ENCODE results near the gene PORCN. TPM values are rescaled to one million over a fixed set of nuclear protein-coding genes. Genes with fewer than 3 reads are reported as not detected.

The PORCN gene
- total RNA-seq (2016; rRNA removed; fragmentation: Illumina TruSeq; extraction: Trizol) (2.6 and 3.9 TPM in 2 replicates), polyA plus RNA-seq (2011; rRNA removed) (5.8 and 6.0 TPM in 2 replicates), polyA minus RNA-seq (2011; rRNA and poly(A)+ RNA removed; ENCODE audit: low replicate concordance) (16.7 and 23.7 TPM in 2 replicates), Bru-seq, nascent RNA (percentile 27 among the genes with signal in this experiment), BruChase-seq, experiment 1, labeled RNA remaining after a 6-hour chase (percentile 36 among the genes with signal in this experiment), BruChase-seq, experiment 2, labeled RNA remaining after a 2-hour chase (percentile 30 among the genes with signal in this experiment)
- 2.7 and 3.7 TPM in 2 replicates for total RNA-seq (2016; cell fraction: cytosol; rRNA removed; fragmentation: Illumina TruSeq; extraction: Trizol; ENCODE audit: low read depth)
- 1.7 and 3.0 TPM in 2 replicates for total RNA-seq (2016; cell fraction: insoluble cytoplasmic fraction; rRNA removed; fragmentation: Illumina TruSeq; extraction: Trizol)
- total RNA-seq (2016; cell fraction: membrane; rRNA removed; fragmentation: Illumina TruSeq; extraction: Trizol), result 4.4 and 5.2 TPM in 2 replicates
- 1.9 and 2.5 TPM in 2 replicates for total RNA-seq (2016; cell fraction: nucleus; rRNA removed; fragmentation: Illumina TruSeq; extraction: Trizol)
- polyA plus RNA-seq (2011; cell fraction: cytosol; rRNA removed), result 4.1 and 6.5 TPM in 2 replicates
- 19.8 and 20.1 TPM in 2 replicates for polyA plus RNA-seq (2011; cell fraction: nucleus; rRNA removed)
- 2.3 and 3.6 TPM in 2 replicates for polyA plus RNA-seq (2012)
- 3.8 and 3.9 TPM in 2 replicates for polyA plus RNA-seq (2016; cell fraction: cytosol; fragmentation: Illumina TruSeq; extraction: Trizol; ENCODE audit: low read depth)
- 2.5 and 3.3 TPM in 2 replicates for polyA plus RNA-seq (2016; cell fraction: insoluble cytoplasmic fraction; fragmentation: Illumina TruSeq; extraction: Trizol; ENCODE audit: low read depth)
- polyA plus RNA-seq (2016; cell fraction: membrane; fragmentation: Illumina TruSeq; extraction: Trizol; ENCODE audit: low read depth), result 4.6 and 5.1 TPM in 2 replicates
- 5.0 and 5.7 TPM in 2 replicates for polyA plus RNA-seq (2016; cell fraction: nucleus; fragmentation: Illumina TruSeq; extraction: Trizol; ENCODE audit: insufficient read depth, low read depth)
- polyA minus RNA-seq (2011; cell fraction: cytosol; rRNA and poly(A)+ RNA removed), result 1.7 and 2.0 TPM in 2 replicates
- 4.2 and 5.1 TPM in 2 replicates for polyA minus RNA-seq (2011; cell fraction: nucleus; rRNA and poly(A)+ RNA removed)
- long read RNA-seq, experiment 1, partial matches to known transcripts, result 1 of 9 reads
- long read RNA-seq, experiment 1, other reads (novel, unspliced or antisense), result 6 of 9 reads
- long read RNA-seq, experiment 2, transcript PORCN-204 (13 exons, 1,672 nt), result major isoform, 5 of 13 reads
- long read RNA-seq, experiment 2, partial matches to known transcripts, result 2 of 13 reads
- long read RNA-seq, experiment 2, other reads (novel, unspliced or antisense), result 6 of 13 reads

DNA sequence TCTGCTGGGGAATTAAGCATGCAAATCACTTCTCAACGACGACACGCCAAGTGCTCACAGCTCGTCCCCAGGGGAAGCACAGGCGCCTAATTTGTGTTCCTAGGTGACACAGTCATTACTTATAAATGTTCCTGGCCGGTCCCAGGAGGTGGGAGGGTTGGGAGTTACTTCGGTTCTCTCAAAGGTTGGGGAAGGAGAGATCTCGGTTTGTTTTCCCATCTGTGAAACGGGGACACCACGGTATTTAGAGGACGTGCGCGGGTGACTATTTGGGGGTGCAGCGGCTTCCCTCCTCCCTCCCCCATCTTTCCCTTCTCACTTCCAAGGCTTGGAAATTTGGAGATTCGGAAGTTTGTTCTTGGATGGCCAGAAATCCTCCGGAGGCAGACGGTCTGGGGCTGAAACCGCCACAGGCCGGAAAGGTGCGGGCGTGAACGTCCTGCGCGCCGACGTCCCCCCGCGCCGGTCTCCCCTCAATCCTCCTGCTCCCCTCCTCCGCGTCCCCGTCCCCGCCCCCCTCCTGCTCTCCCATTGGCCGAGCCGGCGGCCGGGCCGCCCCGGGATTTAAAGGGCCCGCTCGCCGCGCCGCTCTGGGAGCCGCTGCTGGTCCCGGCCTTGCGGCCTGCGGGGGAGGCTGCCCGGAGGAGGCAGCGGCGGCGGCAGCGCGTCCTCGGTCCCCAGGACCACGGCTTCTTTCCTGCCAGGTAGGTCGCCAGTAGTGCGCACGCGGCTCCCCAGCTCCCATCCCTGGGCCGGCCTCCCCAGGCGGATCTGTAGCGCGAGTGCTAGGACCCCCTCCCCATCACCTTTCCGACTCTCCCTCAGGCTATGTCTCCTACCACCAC lies at the start of gene PORCN:
Gene PORCN (plus strand): TSS at position 593 of the 845 bp plus-strand sequence. CDS start 829 bp downstream, outside the sequence.
- DNase-seq (ENCODE audit: low spot score), result peak; percentile 35
- Histone ChIP-seq H3K79me2 (ENCODE audit: insufficient read depth, low read length) (no peaks in the 10 kb centered on the region), H2AFZ (ENCODE audit: low read length) (peak within 1 kb of the TSS; percentile 5), H3K36me3 (replicated peaks in 1 of 2; ENCODE audit: control insufficient read depth in 1 of 2, insufficient read depth in 2 of 2, low read length in 2 of 2) (no peaks in the 10 kb centered on the region), H4K20me1 (ENCODE audit: insufficient read depth, low read length) (no peaks in the 10 kb centered on the region), H3K4me3 (replicated peaks in 1 of 3; ENCODE audit: insufficient read depth in 1 of 3, low read depth in 2 of 3, low read length in 3 of 3) (peak within 1 kb of the TSS; percentile 58 to 77 (median 73)), H3K4me2 (ENCODE audit: low read depth, low read length) (peak within 1 kb of the TSS; percentile 70), H3K4me1 (ENCODE audit: insufficient read depth, low read length) (peaks cover 10% of the 10 kb centered on the region), H3K27ac (ENCODE audit: extremely low read length, insufficient read depth, low read length) (peak within 1 kb of the TSS; percentile 38), H3K27me3 (ENCODE audit: control insufficient read depth in 1 of 2, insufficient read depth in 2 of 2, low read length in 2 of 2) (no peaks in the 10 kb centered on the region), H3K9me3 (ENCODE audit: low read length) (no peaks in the 10 kb centered on the region), H3K9ac (ENCODE audit: insufficient read depth, low read depth, low read length) (peak within 1 kb of the TSS; percentile 63)
- BruUV-seq (replicated peaks), result TSS peak; percentile 62
- WGBS (ENCODE audit: low lambda C conversion rate), result 5% methylated on average over 3 of the region's 65 CpGs
- in situ Hi-C loops (cut with HindIII; ENCODE audit: extremely low pct_ligation_motif_present, low pct_unique_long_range_greater_than_20kb), result no loop called here
- no peak for FAIRE-seq
- ATAC-seq, result peak; percentile 94
- intact Hi-C loops (cut with micrococcal nuclease; ENCODE audit: unreplicated experiment), result loop anchor here (5.0 kb wide), 1 partner anchor 36 kb away; the partner anchor contains the start of gene SLC38A5
- CTCF ChIA-PET (ENCODE audit: low intra/inter-chr PET ratio, low total read pairs), result no interaction called here
- POLR2A ChIA-PET, result interaction anchor here (0.8 kb wide), 1 partner anchor 13 kb away, joined by 4 read pairs; the partner anchor contains the start of gene EBP
- TF ChIP-seq, protein P1, sequence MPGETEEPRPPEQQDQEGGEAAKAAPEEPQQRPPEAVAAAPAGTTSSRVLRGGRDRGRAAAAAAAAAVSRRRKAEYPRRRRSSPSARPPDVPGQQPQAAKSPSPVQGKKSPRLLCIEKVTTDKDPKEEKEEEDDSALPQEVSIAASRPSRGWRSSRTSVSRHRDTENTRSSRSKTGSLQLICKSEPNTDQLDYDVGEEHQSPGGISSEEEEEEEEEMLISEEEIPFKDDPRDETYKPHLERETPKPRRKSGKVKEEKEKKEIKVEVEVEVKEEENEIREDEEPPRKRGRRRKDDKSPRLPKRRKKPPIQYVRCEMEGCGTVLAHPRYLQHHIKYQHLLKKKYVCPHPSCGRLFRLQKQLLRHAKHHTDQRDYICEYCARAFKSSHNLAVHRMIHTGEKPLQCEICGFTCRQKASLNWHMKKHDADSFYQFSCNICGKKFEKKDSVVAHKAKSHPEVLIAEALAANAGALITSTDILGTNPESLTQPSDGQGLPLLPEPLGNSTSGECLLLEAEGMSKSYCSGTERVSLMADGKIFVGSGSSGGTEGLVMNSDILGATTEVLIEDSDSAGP (CRISPR knock-in tag; IDR thresholded peaks at IDR 0.05; ENCODE audit: borderline replicate concordance), result peak; percentile 100
- TF ChIP-seq GABPB1 (CRISPR knock-in tag; IDR thresholded peaks at IDR 0.05) (peak; percentile 38; the same call in 1 of the 2 replicates), ZNF350 (CRISPR knock-in tag; IDR thresholded peaks at IDR 0.05; ENCODE audit: borderline replicate concordance, low read depth) (no peak)
- TF ChIP-seq, protein P2, sequence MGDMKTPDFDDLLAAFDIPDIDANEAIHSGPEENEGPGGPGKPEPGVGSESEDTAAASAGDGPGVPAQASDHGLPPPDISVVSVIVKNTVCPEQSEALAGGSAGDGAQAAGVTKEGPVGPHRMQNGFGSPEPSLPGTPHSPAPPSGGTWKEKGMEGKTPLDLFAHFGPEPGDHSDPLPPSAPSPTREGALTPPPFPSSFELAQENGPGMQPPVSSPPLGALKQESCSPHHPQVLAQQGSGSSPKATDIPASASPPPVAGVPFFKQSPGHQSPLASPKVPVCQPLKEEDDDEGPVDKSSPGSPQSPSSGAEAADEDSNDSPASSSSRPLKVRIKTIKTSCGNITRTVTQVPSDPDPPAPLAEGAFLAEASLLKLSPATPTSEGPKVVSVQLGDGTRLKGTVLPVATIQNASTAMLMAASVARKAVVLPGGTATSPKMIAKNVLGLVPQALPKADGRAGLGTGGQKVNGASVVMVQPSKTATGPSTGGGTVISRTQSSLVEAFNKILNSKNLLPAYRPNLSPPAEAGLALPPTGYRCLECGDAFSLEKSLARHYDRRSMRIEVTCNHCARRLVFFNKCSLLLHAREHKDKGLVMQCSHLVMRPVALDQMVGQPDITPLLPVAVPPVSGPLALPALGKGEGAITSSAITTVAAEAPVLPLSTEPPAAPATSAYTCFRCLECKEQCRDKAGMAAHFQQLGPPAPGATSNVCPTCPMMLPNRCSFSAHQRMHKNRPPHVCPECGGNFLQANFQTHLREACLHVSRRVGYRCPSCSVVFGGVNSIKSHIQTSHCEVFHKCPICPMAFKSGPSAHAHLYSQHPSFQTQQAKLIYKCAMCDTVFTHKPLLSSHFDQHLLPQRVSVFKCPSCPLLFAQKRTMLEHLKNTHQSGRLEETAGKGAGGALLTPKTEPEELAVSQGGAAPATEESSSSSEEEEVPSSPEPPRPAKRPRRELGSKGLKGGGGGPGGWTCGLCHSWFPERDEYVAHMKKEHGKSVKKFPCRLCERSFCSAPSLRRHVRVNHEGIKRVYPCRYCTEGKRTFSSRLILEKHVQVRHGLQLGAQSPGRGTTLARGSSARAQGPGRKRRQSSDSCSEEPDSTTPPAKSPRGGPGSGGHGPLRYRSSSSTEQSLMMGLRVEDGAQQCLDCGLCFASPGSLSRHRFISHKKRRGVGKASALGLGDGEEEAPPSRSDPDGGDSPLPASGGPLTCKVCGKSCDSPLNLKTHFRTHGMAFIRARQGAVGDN (CRISPR knock-in tag; IDR thresholded peaks at IDR 0.05), result peak; percentile 47; the same call in 1 of the 2 replicates

Data from HepG2 (cell line).